Measurements from ENCODE around the gene SEZ6L. TPM values are rescaled to one million over a fixed set of nuclear protein-coding genes. Genes with fewer than 3 reads are reported as not detected.

The SEZ6L gene
- 0.07 to 0.18 TPM (median 0.16 TPM) in 3 replicates for total RNA-seq

DNA sequence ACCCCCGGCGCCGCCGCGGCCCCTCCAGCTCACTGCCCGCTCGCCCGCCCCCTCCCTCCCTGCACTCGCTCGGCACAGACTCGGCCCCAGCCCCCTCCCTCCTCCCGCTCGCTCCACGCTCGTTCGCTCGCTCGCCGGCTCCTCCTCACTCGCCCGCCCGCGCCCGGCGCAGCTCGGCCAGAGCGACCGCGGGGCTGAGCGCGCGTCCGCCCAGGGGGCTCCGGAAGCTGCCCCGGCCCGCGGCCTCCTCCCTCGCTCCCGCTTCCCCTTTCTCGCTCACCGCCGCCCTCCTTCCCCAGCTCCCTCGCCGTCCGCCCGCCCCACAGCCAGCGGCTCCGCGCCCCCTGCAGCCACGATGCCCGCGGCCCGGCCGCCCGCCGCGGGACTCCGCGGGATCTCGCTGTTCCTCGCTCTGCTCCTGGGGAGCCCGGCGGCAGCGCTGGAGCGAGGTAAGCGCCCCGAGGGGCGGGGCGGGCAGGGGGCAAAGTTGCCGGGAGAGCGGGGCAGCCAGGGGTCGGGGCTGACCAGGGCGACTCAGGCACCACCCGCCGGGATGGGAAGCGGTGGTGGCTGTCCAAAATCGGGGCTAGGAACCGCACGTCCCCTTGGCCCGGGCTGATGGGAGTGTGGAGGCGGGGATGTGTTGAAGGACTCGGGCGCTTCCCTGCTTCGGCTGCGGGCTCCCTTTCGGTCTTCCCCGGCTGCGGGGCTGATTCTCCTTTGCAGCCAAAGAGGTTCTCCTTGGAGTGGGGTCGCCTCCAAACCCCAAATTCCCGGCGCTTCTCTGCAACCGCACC, at the start of gene SEZ6L:
TSS of gene SEZ6L (plus strand) at position 148 of the 797 bp plus-strand sequence. CDS start at position 356, 208 bp downstream.
- Mint-ChIP-seq H3K4me3 (peak within 1 kb of the TSS; percentile 65), H3K27ac (no peak within 1 kb of the TSS), H3K4me1 (peaks cover 6% of the 10 kb centered on the region), H3K27me3 (ENCODE audit: low read depth) (peaks cover 95% of the 10 kb centered on the region), H3K36me3 (no peaks in the 10 kb centered on the region), H3K9me3 (no peaks in the 10 kb centered on the region)
- TF ChIP-seq, protein P1, sequence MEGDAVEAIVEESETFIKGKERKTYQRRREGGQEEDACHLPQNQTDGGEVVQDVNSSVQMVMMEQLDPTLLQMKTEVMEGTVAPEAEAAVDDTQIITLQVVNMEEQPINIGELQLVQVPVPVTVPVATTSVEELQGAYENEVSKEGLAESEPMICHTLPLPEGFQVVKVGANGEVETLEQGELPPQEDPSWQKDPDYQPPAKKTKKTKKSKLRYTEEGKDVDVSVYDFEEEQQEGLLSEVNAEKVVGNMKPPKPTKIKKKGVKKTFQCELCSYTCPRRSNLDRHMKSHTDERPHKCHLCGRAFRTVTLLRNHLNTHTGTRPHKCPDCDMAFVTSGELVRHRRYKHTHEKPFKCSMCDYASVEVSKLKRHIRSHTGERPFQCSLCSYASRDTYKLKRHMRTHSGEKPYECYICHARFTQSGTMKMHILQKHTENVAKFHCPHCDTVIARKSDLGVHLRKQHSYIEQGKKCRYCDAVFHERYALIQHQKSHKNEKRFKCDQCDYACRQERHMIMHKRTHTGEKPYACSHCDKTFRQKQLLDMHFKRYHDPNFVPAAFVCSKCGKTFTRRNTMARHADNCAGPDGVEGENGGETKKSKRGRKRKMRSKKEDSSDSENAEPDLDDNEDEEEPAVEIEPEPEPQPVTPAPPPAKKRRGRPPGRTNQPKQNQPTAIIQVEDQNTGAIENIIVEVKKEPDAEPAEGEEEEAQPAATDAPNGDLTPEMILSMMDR (IDR thresholded peaks at IDR 0.05; ENCODE audit: unreplicated experiment), result no peak
- peak in 1 of 2 experiments; percentile 41 for DNase-seq (ENCODE audit: low spot score in 2 of 2, unreplicated experiment in 2 of 2)

DNA sequence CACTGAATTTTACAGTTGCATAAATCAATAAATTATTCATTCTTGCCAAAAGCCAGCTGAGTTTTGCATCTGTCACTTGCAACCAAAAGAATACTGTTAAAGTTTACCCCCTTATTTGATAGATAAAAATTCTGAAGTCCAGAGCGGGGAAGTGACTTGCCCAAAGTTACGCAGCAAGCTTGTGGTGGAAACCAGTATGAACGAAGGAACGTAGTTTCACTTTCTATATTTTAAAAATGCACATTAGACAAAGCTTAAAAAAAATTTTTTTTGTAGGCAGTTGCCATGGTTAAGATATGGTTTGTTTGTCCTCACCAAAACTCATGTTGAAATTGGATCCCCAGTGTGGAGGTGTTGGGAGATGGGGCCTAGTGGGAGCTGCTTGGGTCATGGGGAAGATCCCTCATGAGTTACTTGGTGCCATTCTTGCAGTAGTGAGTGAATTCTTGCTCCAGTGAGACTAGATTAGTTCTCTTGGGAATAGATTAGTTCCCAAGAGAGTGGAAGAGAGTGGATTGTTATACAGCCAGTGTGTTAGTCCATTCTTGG, 46.3 kb upstream of the SEZ6L start:
- Mint-ChIP-seq H3K4me3 (no peak overlapping the region), H3K27ac (no peak overlapping the region), H3K9me3 (peaks cover 5% of the 10 kb centered on the region), H3K36me3 (no peaks in the 10 kb centered on the region), H3K27me3 (ENCODE audit: low read depth) (peaks cover 73% of the 10 kb centered on the region), H3K4me1 (no peaks in the 10 kb centered on the region)
- TF ChIP-seq, protein P1 (IDR thresholded peaks at IDR 0.05; ENCODE audit: unreplicated experiment), result no peak
- DNase-seq (ENCODE audit: low spot score in 2 of 2, unreplicated experiment in 2 of 2), result no peak

DNA sequence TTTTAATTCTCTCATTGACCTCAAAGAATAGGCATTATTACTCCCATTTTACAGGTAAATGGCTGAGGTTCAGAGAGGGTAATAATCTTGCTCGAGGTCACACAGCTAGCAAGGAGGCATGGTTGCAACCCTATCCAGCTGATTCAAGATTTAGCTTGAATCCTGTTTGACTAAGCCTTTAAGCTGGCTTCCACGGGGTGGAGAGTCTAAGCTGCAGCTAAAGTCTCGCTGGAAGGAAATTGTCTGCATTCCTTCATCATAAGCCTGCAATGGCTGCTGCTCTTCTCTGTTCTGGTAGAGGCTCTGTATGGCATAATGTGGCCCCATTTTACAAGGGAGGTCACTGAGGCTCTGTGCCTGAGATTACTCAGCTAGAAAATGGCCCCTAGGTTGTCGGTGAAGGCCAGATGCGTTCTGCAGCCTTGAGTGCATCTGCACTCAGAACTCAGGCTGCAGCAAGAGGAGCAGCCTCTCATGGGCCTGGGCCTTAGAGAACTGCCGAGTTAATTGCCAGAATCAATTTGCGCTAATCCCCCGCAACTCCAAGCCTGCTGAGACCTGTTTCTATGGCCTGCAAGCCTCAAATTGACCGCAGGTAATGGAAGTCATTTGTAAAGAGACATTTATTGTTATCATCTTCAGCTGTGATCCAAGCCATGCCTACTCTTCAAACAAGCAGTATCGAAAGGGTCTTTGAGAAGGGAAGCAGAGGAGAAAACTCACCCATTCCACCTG, 44.1 kb upstream of the SEZ6L start:
- Mint-ChIP-seq H3K9me3 (peaks cover 5% of the 10 kb centered on the region), H3K36me3 (no peaks in the 10 kb centered on the region), H3K4me3 (no peak overlapping the region), H3K27me3 (ENCODE audit: low read depth) (peaks cover 65% of the 10 kb centered on the region), H3K4me1 (no peaks in the 10 kb centered on the region), H3K27ac (no peak overlapping the region)
- DNase-seq (ENCODE audit: low spot score in 2 of 2, unreplicated experiment in 2 of 2), result no peak
- TF ChIP-seq, protein P1 (IDR thresholded peaks at IDR 0.05; ENCODE audit: unreplicated experiment), result no peak

DNA sequence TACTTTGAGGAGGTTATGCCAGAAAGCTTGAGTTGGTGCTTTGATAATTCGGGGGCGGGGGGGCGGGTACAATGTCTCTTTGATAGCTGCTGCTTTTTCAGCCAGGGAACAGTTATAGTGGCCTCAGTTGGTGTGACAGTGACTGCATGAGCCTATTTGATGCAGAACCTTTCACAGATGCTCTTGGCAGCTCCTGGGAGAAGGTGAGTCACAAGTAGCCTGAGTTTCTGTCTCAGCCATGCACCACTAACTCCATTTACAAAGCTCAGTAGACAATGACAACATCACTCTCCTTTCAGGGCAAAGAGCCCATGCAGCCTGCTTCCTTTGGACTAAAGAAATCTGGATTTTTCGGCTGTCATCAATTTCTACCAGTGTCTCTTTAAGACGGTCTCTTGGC, 42.1 kb upstream of the SEZ6L start:
- H3K4me3 Mint-ChIP-seq, result no peak overlapping the region
- no peak overlapping the region for H3K27ac Mint-ChIP-seq
- TF ChIP-seq, protein P1 (IDR thresholded peaks at IDR 0.05; ENCODE audit: unreplicated experiment), result no peak
- H3K4me1 Mint-ChIP-seq, result no peaks in the 10 kb centered on the region
- no peaks in the 10 kb centered on the region for H3K36me3 Mint-ChIP-seq
- H3K27me3 Mint-ChIP-seq (ENCODE audit: low read depth), result peaks cover 61% of the 10 kb centered on the region
- no peak for DNase-seq (ENCODE audit: low spot score in 2 of 2, unreplicated experiment in 2 of 2)
- peaks cover 5% of the 10 kb centered on the region for H3K9me3 Mint-ChIP-seq

DNA sequence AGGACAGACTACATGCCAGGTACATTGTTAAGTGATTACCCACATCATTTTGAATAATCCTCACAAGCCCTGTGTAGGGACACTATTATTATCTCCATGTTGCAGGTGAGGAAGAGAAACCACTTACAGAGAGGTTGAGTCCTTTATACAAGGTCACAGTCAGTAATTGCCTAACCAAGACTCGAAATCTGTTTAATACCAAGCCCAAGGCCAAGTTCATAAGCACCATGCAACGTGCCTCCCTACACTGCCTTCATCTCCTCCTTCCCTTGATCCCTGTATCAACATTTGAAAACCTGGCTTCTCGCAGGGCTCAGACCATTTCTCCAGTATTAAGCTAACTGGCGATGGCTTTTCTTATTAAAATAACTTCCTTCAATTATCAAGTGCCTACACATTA, 41.7 kb upstream of the SEZ6L start:
- no peak overlapping the region for H3K27ac Mint-ChIP-seq
- DNase-seq (ENCODE audit: low spot score in 2 of 2, unreplicated experiment in 2 of 2), result no peak
- no peak overlapping the region for H3K4me3 Mint-ChIP-seq
- peaks cover 61% of the 10 kb centered on the region for H3K27me3 Mint-ChIP-seq (ENCODE audit: low read depth)
- H3K36me3 Mint-ChIP-seq, result no peaks in the 10 kb centered on the region
- no peaks in the 10 kb centered on the region for H3K4me1 Mint-ChIP-seq
- peaks cover 5% of the 10 kb centered on the region for H3K9me3 Mint-ChIP-seq
- TF ChIP-seq, protein P1 (IDR thresholded peaks at IDR 0.05; ENCODE audit: unreplicated experiment), result no peak
